GM19372 (cell line): ENCODE data around the gene CTRB2.
"Not testable (repeated sequence)": the region's sequence is repeated elsewhere in the genome, so short reads cannot be mapped to it uniquely, and the experiment has no call there.

Source experiments
- ATAC-seq: cut with Tn5 transposase; IDR thresholded peaks from one replicate; pipeline ENCODE4 v1.9.1; 2021; ENCODE audit warnings: mild to moderate bottlenecking, low read depth, moderate library complexity; ENCODE audit not compliant: unreplicated experiment

The CTRB2 gene

GRCh38 chr16:75242436-75243078 is 35.6 kb upstream of the CTRB2 start:
- ATAC-seq = not testable (repeated sequence)

DNA sequence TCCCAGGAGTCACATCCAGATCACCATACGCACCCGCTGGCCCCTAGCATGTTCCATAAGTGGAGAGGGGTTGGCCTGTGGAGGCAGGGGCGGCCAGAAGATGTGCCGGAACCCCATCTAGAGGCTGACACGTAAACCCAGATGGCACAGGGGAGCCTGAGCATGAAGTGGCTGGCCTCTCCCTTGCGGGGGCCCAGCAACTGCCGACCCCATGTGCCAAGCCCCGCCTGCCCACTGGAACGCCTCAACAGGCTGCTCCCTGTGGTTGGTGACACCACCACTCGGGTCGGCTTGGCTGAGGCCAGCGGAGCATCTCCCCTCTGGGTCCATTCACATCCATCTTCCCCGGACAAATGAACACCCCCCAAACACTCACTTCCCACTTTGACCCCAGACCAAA is 35.0 kb upstream of the CTRB2 start:
- ATAC-seq = no peak

DNA sequence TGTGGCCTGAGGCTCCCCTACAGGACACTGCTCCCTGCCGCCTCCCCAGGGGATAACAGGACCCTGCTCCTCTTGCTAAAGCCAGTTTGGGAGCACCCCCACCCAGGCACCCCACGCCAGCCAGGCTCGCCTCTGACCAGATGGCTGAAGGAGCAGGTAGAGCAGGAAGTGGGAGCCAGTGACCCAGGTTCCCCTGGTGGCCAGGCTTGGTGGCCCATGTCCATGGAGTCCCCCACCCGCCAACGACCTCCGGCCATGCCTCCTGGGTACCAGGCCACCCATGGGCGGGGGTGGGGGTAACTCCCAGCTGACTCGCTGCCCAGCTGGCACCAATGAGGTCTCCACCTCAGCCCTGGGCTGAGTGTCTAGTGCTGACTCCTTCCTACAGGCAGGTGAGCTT is 34.5 kb upstream of the CTRB2 start:
- no peak for ATAC-seq

- ATAC-seq = not testable (repeated sequence)
Observed at GRCh38 chr16:75240633-75241032, 33.7 kb upstream of the CTRB2 start.

DNA sequence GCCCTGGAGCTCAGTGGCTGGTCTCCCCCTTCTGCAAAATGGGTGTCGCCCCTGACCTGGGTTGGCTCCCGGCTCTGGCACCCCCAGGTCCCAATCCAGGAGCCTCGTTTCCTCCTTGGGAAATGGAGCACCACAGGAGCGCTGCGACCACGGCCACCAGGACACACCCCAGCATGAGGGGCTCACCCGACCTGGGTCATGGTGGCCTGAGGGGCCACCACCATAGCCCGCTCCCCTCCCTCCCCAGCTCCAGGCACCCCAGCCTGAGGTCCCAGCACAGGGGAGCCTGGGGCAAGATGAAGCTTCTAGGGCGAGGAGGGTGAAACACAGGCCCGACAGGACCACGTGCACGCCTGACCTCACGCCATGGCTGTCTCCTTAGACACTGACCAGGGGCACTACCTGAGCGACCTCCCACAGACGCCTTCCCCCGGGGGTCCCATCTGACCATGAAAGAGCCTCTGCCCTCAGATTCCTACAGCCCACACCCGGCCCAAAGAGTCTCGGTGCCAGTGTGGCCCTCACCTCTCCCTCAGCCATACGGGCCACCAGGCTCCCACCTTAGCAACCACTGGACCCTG is 32.7 kb upstream of the CTRB2 start:
- ATAC-seq = no peak

DNA sequence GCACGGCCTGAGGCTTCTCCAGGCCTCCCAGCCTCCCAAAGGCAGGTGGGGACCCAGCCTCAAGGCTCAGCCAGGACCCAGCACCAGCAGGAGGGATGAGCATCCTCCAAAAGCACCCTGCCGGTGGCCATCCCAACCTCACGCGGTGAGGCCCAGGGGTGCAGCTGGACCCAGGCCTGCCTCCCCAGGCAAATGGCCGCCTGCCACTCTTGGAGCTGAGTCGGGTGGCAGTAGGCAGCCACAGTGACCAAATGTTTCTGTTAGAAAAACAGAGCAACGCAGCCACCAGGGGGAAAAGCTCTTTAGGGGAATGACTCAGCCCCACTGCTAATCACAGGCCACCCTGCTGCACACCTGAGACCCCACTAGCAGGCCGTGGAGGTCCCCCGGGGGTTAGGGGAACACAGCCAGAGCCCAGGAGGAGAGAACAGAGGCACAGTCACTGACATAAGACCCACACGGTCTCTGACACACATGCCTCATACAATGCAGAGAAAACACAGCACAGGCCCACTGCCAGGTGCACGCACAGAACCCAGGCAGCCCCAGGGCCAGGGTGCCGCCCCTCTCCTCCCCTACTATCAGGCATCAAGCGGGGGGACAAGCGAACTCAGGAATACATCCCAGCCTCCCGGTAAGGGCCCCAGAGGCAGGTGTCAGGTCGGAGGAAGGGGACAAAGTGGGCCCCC is 32.0 kb upstream of the CTRB2 start:
- no peak for ATAC-seq

DNA sequence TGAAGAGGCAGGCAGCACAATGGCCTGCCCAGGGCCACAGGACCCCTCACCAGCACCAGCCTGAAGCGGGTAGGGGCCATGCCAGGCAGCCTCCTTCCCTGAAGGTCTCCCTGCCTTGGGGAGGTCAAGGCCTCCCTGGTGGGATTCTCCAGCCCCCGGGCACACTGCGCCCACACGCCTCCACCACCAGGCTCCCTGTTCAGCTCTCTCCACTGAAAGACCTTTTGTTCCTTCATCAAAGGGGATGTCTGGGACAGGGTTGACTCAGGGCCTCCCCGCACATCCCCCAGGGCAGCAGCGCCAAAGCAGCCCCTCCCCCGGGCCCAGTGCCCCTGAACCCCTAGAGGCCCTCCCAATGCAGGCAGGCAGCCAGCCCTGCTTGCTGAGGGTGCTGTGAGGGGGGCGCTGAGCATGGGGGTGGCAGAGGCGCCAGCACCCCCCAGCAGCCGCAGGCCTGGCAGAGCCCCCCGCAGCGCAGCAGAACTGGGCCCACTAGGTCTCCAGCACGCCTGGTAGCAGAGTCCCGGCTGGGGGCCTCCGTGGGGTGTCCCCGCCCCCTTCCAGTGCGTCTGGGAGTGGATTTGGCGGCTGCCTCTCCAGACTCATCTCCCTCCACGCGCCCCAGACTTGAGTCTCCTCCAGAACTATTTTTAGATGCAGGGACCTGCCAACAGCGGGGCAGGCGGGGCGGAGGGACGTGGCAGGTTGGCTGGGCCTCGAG is 31.3 kb upstream of the CTRB2 start:
- no peak for ATAC-seq

GRCh38 chr16:75237398-75238131 is 30.6 kb upstream of the CTRB2 start:
- no peak for ATAC-seq

GRCh38 chr16:75236736-75237397 is 29.9 kb upstream of the CTRB2 start:
- no peak for ATAC-seq

- no peak for ATAC-seq
Observed at GRCh38 chr16:75236232-75236631, 29.3 kb upstream of the CTRB2 start.

- ATAC-seq = no peak
Observed at GRCh38 chr16:75235721-75236193, 28.8 kb upstream of the CTRB2 start.

DNA sequence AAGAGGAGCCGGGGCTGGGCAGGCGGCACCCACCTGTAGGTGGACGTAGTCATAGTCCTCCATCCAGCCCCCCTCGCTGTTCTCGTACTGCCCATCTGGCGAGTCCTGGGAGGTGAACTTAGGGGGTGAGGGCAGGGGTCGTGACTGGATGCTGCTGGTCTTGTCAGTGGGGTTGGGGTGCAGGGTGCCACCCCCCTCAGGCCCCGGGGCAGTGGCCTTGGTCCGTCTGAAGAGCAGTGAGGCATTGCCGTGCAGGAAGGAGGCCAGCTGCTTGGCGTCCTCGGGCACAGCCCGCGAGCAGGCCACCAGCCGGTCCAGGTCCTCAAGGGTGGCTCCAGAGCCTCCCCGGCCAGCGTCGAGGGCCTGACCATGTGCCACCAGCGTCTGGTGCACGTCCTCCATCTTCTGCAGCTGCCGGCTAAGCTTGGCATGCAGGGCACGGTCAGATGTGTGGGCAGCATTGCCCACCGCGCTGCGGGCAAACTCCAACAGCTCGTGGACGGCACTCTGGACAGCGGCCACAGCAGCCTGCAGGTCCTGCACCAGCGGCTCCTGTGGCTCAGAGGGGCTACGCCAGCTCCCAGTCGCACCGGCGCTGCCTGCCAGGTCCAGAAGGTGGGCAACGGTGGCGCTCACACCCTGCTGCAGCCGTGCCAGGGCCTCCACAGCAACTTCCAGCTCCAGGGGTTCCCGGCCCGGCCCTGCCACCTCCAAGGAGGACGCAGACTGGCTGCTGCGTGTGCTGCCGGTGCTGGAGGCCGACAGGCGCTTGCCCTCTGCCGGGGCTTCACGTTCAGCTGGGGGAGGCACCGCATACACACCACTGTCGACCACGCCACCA is 28.1 kb upstream of the CTRB2 start:
- no peak for ATAC-seq

DNA sequence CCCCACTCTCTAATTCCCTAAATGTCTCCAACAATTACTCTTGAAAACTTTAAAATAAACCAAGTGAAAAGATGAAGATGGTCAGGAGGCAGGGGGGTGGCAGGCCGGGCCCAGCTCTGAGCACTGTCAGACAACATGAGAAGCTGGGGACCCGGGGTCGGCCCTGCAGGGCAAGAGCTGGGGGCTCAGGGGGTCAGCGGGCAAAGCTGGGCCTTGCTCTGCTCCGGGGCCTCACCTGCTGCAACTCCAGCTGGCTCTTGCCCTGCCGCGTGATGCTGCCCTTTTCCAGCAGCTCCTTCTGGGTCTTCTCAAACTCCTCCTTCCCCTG is 26.6 kb upstream of the CTRB2 start:
- no peak for ATAC-seq

DNA sequence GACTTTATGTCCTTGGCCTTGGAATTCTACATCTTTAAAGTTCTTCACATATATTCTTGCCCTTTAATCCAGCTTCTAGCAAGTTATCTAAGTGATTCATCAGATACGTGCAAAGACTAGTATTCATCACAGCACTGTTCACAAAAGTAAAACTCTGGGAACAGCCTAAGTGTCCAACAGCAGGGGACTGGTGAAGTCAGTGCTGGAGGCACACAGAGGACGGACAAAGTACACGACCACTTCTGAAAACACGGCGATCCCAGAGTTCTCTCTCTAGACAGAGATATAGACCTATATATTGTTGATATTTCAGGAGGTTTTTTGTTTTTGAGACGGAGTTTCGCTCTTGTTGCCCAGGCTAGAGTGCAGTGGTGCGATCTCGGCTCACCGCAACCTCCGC is 24.6 kb upstream of the CTRB2 start:
- no peak for ATAC-seq

DNA sequence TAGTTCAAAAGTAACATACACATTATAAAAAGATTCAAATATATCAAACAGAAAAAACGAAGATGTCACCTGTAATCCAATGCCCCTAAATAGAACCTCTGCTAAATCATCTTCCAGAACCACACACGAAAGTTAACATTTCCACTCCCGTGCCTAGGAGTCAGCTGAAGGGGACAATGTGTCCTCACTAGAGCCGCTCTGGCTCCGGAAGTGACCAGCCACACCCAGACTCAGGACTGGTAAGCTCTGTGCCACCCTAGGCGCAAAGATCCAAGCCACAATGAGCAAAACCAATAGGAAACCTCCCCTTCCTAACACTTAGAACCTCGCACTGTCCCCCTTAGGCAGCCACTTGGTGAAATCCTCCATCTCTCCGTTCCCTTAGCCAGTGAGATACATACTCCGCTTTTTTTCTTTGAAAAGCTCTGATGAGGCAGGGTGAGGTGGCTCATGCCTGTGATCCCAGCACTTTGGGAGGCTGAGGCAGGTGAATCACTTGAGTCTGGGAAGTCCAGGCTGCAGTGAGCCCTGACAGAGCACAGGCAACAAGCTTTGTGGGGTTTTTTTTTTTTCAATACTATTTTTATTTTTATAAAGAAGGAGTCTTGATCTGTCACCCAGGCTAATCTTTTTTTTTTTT is 23.6 kb upstream of the CTRB2 start:
- no peak for ATAC-seq

DNA sequence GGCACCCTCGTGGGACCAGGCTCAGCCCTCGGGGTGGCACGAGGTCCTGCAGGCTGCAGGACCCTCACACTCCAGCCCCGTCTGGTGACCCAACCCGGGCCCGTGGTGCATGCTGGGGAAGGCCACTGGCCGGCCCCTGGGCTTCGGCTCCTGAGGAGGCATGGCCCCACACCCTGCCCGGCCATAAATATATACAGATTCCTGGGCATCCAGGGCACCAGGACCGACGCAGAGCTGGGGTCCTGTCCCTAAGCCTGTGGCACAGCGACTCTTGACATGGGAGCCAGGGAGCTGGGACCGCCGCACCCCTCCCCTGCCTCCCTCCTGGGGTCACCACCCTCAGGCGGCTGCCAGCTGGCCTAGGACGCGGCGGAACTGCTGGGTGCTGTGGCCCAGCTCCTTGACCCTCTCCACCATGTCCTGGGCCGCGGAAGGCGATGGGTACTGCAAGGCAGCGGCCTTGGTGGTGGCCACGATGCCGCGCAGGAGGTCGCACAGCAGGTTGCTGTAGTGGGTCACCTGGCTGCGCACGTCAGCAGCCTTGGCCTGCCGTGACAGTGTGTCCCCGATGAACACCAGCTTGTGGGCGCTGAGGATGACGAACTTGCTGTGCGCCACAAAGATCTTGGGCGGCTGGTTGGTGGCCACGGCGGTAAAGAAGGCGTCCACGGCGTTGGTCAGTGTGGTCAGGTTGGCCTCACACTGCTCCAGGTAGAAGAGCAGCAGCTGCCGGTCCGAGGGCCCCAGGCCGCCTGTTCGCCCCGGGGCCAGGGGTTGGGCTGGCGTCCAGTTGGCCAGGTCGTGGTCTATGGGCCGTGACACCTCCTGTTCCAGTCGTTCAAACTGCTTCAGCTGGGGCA is 22.4 kb upstream of the CTRB2 start:
- no peak for ATAC-seq

- no peak for ATAC-seq
Observed at GRCh38 chr16:75228143-75228976, 21.4 kb upstream of the CTRB2 start.
